Activated CD4-positive, alpha-beta T cell treated with anti-CD3 and anti-CD28 coated beads, Interleukin-2, amount 50 U/mL, for 4 hours (primary cell): ENCODE measurements around the gene TBC1D16.
"Not testable (repeated sequence)": the region's sequence is repeated elsewhere in the genome, so short reads cannot be mapped to it uniquely, and the experiment has no call there.

Source experiments
- DNase-seq, 2 experiments: peaks; one replicate each; pipeline ENCODE4 v3.0.0-alpha.2; 2020

The TBC1D16 gene

DNA sequence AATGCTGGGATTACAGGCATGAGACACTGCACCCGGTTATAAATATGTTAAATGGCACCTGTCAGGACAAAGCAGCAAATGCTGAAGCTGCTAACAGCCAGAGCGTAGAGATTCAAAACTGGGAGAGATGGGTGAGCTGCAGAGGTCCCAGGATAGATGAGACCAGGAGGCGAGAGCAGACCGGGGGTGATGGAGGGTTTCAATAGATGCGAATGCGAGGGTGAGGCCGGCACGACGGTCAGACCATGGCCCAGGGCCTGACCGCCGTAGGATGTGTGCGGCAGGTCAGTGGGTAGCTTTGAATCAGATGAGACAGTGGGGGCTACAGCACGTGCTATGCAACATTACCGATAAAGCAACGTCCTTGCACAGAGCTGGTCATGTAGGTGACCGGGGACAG, 15.0 kb upstream of the TBC1D16 start:
- DNase-seq, result no peak

DNA sequence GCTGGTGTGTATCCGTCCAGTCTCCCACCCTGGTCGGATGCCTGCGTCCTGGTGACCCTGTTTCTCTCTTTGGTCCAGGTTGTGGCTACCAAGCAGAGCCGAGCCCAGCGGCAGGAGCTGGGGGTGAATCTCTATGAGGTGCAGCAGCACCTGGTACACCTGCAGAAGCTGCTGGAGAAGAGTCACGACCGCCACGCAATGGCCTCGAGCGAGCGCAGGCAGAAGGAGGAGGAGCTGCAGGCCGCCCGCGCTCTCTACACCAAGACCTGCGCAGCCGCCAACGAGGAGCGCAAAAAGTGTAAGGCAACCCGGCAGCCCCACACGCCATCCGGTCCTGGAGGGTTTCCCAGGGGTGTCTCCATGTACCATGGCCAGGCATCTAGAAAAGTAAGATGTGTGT, 14.3 kb upstream of the TBC1D16 start:
- no peak for DNase-seq

- DNase-seq, result no peak
Measured at GRCh38 chr17:80047176-80047575, 11.5 kb upstream of the TBC1D16 start.

DNA sequence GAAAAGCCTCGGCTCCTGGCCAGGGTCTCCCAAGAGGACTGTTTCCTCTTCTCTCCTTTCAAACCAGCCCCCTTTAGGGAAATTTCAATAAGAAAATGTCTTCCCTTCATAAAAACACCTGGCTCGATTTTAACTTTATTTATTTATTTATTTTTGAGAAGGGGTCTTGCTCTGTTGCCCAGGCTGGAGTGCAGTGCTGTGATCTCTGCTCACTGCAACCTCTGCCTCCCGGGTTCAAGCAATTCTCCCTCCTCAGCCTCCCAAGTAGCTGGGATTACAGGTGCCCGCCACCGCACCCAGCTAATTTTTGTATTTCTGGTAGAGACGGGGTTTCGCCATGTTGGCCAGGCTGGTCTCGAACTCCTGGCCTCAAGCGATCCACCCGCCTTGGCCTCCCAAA, 11.0 kb upstream of the TBC1D16 start:
- DNase-seq, result not testable (repeated sequence)

- DNase-seq, result no peak
Measured at GRCh38 chr17:80045703-80046102, 10.0 kb upstream of the TBC1D16 start.

- no peak for DNase-seq
Measured at GRCh38 chr17:80043963-80044362, 8.3 kb upstream of the TBC1D16 start.

DNA sequence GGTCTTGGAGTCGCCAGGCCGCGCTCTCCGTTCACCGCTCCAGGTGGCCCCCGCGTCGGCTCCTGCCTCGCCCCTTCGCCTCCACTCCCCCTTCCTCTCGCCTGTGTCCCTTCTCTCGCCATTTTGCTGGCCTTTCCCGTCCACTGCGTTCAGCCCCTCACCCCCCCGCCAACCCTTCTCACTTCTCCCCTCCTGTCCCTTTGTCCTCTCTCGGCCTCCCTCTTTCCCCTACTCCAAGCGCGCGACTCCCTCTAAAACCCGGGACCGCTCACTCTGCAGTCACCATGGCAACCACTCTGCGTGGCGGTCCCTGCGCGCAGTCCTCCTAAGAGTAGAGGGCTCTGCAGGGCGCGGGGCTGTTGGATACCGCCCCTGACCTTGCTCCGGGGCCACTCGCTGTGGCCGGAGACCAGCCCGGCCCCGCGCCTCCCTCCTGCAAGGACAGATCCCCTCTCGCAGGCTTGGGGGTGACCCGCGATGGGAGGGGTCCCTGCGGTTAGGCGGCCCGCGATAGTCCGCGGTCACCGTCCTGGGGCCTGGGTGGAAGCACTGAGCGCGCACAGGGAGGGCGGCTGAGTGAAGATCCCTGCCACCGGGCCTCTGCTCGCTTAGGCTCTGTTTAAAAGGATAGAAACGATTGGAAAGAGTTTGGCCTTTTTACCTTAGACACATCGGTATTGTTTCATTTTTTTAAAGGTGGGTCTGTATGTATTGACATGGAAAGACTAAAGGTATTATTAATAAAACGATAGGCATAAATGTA, 1.2 kb upstream of the TBC1D16 start:
- peak; percentile 5 to 11 for DNase-seq

DNA sequence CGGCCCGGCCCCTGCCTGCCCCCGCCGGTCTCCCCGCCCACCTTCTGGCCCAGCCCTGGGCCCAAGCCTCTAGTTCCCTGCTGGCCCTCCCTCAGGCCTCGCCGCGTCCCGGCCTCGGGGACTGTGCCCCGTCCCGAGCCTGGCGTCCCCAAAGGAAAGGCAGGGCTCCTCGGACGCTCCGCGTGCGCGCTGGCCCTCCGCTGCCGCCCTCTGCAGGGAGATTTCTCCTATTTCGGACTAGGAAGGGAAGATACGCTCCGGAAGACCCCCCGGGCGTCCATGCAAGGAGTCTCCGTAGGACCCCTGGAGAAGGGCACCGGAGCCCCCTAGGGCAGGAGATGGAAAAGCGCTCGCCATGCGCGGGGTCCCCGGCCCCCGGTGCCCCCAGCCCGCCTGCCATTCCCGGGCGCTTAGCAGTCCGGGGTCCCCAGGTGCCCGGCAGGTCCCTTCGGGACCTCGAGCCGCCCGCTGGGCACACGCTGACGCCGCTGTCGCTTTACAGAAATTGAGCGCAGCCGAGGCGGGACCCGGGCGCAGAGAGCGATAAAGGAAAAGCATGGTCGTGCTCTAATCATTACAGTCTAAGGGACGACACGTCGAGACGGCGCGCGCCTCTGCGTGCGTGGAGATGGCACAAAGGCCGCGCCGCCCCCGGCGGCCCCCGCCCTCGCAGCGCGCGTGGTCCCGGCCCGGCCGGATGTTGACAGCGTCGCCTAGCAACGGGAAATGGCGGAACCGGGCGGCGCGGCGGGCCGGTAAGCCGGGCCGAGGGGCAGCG, 454 bp upstream of the TBC1D16 start, which contains the start of gene CCDC40:
Gene CCDC40 (plus strand): TSS at position 706 of the 778 bp plus-strand sequence. CDS start 21 bp downstream, at position 727.
- DNase-seq, result peak; percentile 66 to 69

DNA sequence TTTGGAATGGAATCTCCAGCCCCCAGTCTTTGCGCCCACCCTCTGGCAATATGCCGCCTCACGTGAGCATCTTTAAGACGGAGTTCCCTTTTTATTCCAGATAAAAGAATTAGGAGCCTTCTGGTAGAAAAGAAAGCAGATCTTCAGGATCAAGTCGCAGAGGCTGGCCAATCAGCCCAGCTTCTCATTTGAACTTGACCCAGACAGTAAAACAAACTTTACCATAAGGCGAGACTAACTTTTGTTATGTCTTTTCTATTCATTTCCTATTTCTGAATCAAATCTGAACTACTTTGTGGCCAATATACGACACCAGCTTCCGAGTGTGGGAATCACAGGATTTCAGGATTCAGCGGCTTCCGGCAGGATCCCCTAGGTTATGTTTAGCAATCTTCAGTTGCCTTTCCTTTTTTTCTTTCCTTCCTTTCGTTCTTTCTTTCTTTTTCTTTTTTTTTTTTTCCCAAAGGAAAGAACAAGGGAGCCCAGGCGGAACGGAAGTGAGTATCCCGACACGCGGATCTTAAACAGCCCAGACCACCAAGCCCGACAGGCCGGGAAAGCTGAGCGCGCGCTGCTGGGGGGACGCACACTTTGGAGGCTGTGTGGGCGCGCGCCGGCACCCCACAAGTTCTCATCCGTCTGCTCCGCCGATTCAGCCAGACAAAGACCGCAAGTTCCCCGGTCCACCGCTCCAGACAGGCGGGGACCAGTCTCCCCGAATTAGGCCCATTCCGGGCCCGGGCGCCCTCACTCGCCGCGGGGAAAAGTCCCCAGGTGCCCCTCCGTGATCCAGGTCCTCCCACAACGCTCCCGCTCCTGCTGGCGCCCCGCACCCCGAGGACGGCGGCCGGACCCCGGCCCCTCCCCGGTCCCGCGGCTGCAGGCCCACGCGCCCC, 633 bp downstream of the TBC1D16 start:
- DNase-seq, result peak; percentile 14 to 35

DNA sequence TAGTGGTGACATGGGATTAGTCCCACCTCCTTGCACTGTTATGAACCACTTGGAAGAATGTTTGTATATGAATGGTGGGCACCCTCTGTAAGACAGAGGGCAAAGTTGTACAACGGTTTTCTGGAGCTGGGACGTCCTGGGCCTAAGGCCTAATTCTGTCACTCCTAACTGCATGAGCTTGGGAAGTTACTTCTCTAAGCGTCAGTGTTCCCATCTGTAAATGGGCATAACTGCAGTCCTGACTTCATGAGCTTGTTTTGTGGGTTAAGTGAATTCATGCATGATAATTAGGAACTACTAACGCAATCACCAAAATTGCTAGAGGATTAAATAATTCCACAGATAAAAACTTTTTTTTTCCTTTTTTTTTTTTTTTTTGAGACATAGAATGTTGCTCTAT, 1.8 kb downstream of the TBC1D16 start:
- DNase-seq, result no peak

GRCh38 chr17:80032614-80033171, 3.0 kb downstream of the TBC1D16 start:
- no peak for DNase-seq

- no peak for DNase-seq
Measured at GRCh38 chr17:80031691-80032430, 3.8 kb downstream of the TBC1D16 start.

DNA sequence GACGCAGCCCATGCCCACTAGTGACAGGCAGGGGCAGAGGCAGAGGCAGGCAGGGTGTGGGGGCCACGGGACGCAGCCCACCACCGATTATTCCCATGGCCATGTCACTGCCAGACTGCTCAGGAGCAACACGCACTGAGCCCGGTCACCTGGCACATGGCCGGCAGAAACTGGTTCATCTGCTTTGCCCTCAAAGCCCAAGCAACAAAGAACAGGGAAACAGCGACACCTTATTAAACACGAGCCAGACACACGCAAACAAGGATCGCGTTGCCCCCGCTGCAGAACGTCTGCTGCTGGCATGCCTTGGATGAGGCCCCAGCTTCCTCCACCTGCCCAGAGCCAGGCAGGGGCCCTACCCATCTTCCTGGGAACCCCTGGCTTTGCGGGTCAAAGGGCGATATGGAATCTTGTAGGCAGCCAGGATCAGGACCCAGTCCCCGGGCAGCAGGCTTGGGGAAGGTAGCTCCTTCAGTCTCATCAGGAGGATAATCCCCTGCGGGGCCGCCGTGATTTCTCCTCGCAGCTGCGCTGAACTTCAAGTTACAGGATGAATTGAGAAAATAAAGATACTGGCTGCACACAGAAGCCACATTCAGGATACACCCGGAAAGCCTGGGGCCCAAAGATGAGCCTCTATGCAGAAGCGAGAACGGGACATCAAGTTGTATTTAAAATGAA, 4.8 kb downstream of the TBC1D16 start:
- DNase-seq, result no peak

DNA sequence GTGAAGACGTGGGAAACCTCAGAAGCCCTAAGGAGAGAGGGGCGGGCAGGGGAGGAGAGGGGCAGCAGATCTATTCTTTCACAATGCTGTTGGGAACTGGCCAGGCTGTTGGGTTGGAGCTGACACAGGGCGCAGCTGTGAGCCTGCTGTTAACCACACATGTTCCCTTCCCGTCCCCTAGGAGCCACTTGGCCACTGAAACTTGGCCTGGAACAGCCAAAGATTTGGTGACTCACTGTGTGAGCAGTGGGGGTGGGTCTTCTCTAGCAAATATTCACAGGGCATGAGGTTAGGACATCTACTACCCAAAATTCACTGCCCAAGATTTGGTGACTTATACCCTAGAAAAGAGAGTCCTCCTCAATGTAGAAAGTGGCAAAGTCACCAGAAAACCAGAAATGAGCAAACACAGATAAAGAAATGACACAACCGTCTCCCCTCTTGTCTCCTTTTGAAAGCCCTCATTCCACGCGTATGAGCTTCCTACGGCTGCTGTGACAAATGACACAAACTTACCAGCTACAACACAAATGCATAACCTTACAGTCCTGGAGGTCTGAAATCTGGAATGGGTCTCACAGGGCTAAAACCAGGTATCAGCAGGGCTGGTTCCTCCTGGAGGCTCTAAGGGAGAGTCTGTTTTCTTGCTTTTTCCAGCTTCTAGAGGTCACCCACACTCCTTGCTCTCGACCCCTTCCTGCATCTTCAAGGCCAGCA, 6.3 kb downstream of the TBC1D16 start:
- DNase-seq, result no peak

- no peak for DNase-seq
Measured at GRCh38 chr17:80028030-80028429, 7.6 kb downstream of the TBC1D16 start.

- no peak for DNase-seq
Measured at GRCh38 chr17:80027043-80027435, 8.6 kb downstream of the TBC1D16 start.

- no peak for DNase-seq
Measured at GRCh38 chr17:80026359-80027042, 9.2 kb downstream of the TBC1D16 start.

GRCh38 chr17:80025796-80026195, 9.9 kb downstream of the TBC1D16 start:
- DNase-seq, result no peak

DNA sequence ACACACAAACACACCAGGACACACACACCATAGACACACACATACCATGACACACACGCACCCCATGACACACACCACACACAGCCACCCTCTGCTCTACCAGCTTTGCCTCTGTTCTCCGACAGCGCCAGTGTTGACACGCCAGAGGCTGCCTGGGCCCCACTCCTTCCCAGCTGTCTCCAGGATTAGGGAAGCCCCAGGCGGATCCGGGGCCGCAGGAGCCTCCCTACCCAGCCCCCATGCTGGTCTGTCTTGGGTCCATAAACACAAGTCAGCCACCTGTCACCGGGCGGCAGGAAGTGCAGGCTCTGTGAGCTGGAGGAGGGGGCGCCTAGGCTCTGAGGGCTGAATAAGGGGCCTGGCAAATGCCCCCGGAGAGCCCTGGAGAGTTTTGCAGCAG, 10.5 kb downstream of the TBC1D16 start:
- DNase-seq, result no peak
